Measurements from ENCODE around the gene SEC22A.

DNA sequence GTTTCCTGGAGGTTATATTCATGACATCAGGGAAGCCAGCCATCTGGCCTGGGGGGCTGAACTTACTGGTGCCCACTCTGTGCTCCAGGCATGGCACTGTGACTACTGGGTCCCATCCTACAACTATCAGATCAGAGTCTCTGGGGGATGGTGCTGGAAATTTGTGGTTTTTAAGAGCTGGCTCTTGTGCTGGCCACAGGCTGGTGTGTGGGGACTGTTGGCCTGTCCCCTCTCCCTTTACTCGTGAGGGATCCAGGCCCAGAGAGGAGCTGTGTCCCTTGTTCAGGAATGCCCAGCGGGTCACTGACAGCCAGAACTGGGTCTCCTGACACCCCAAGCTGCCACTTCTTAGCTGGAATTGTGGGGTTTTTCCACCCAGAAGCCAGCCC is 44.5 kb upstream of the SEC22A start:
- TF ChIP-seq CTCF (IDR thresholded peaks at IDR 0.05) (no peak), ZFX (IDR thresholded peaks at IDR 0.05; ENCODE audit: borderline replicate concordance) (no peak)

All from 22Rv1 (cell line).